Smooth muscle cell of the coronary artery (primary cell): ENCODE measurements around the gene PIP5K1A. TPM values are rescaled to one million over a fixed set of nuclear protein-coding genes. Genes with fewer than 3 reads are reported as not detected.

ENCODE experiments used
- total RNA-seq: library from RNA; depleted of rRNA; stranded (reverse); fragments of >200 nt; gene quantifications from 2 replicates; pipeline ENCODE4 v1.2.3, GENCODE V29; 2014; ENCODE audit warnings: low replicate concordance

The PIP5K1A gene
- total RNA-seq: 47.3 and 49.6 TPM in 2 replicates

GRCh38 chr1:151198254-151199127 is at the start of gene PIP5K1A:
TSS of gene PIP5K1A (plus strand) at chr1:151198552. CDS start at chr1:151198997, 445 bp downstream.

GRCh38 chr1:151156515-151156819 is 41.9 kb upstream of the PIP5K1A start, which contains the start of gene TNFAIP8L2:
TSS of gene TNFAIP8L2 (plus strand) at chr1:151156649. CDS start at chr1:151158698, 2,049 bp downstream.

GRCh38 chr1:151165738-151166504 is 32.4 kb upstream of the PIP5K1A start, which contains the start of the genes LYSMD1 and SCNM1:
TSS of gene LYSMD1 (minus strand) at chr1:151165902. CDS start at chr1:151165258, 644 bp downstream.
TSS of gene SCNM1 (plus strand) at chr1:151166144. CDS start at chr1:151166153, 9 bp downstream.

GRCh38 chr1:151175863-151176262 is 22.5 kb upstream of the PIP5K1A start, which contains the start of gene TMOD4:
TSS of gene TMOD4 (minus strand) at chr1:151175981. CDS start at chr1:151174875, 1,106 bp downstream.

GRCh38 chr1:151189637-151190445 is 8.5 kb upstream of the PIP5K1A start, which contains the start of gene VPS72:
TSS of gene VPS72 (minus strand) at chr1:151190197. CDS start at chr1:151190121, 76 bp downstream.

GRCh38 chr1:151254217-151255213 is 56.2 kb downstream of the PIP5K1A start, which contains the start of gene PSMD4:
TSS of gene PSMD4 (plus strand) at chr1:151254734. CDS start at chr1:151254783, 49 bp downstream.

GRCh38 chr1:151281969-151282882 is 83.9 kb downstream of the PIP5K1A start, which contains the start of gene ZNF687:
TSS of gene ZNF687 (plus strand) at chr1:151282299. CDS start at chr1:151286292, 3,993 bp downstream.

Other genes starting within 250 kb of the PIP5K1A start
- gene CERS2, start 223.7 kb upstream of the PIP5K1A start, total RNA-seq: 81.2 and 81.8 TPM in 2 replicates
- gene ANXA9, start 216.3 kb upstream of the PIP5K1A start, total RNA-seq: 0.08 and 0.23 TPM in 2 replicates
- gene MINDY1, start 191.7 kb upstream of the PIP5K1A start, total RNA-seq: 7.1 and 11.0 TPM in 2 replicates
- gene PRUNE1, start 190.1 kb upstream of the PIP5K1A start, total RNA-seq: 5.1 and 8.3 TPM in 2 replicates
- 0.08 and 0.70 TPM in 2 replicates for gene BNIPL, start 162.0 kb upstream of the PIP5K1A start, total RNA-seq
- gene C1orf56, start 150.8 kb upstream of the PIP5K1A start, total RNA-seq: 0.47 and 0.98 TPM in 2 replicates
- 24.2 and 48.7 TPM in 2 replicates for gene CDC42SE1, start 138.9 kb upstream of the PIP5K1A start, total RNA-seq
- gene MLLT11, start 138.2 kb upstream of the PIP5K1A start, total RNA-seq: 0.59 and 7.9 TPM in 2 replicates
- 7.6 and 30.4 TPM in 2 replicates for gene GABPB2, start 127.8 kb upstream of the PIP5K1A start, total RNA-seq
- gene SEMA6C, start 51.9 kb upstream of the PIP5K1A start, total RNA-seq: 1.1 and 1.4 TPM in 2 replicates
- not detected in 2 replicates for gene TNFAIP8L2, start 41.9 kb upstream of the PIP5K1A start, total RNA-seq
- 5.4 and 8.4 TPM in 2 replicates for gene LYSMD1, start 32.6 kb upstream of the PIP5K1A start, total RNA-seq
- 15.6 and 28.0 TPM in 2 replicates for gene SCNM1, start 32.4 kb upstream of the PIP5K1A start, total RNA-seq
- not detected in 2 replicates for gene TMOD4, start 22.6 kb upstream of the PIP5K1A start, total RNA-seq
- 27.1 and 43.9 TPM in 2 replicates for gene VPS72, start 8.4 kb upstream of the PIP5K1A start, total RNA-seq
- gene PSMD4, start 56.2 kb downstream of the PIP5K1A start, total RNA-seq: 293 and 430 TPM in 2 replicates
- gene ZNF687, start 83.7 kb downstream of the PIP5K1A start, total RNA-seq: 7.0 and 7.8 TPM in 2 replicates
- gene PI4KB, start 128.9 kb downstream of the PIP5K1A start, total RNA-seq: 31.1 and 55.7 TPM in 2 replicates
- gene RFX5, start 148.7 kb downstream of the PIP5K1A start, total RNA-seq: 26.3 and 28.9 TPM in 2 replicates
- 34.8 and 125 TPM in 2 replicates for gene SELENBP1, start 174.2 kb downstream of the PIP5K1A start, total RNA-seq
- gene PSMB4, start 201.0 kb downstream of the PIP5K1A start, total RNA-seq: 278 and 486 TPM in 2 replicates